ENCODE measurements around the gene ARL2.
A peak's percentile ranks its signal among the peaks of the same experiment; 100 is the strongest.

The ARL2 gene

DNA sequence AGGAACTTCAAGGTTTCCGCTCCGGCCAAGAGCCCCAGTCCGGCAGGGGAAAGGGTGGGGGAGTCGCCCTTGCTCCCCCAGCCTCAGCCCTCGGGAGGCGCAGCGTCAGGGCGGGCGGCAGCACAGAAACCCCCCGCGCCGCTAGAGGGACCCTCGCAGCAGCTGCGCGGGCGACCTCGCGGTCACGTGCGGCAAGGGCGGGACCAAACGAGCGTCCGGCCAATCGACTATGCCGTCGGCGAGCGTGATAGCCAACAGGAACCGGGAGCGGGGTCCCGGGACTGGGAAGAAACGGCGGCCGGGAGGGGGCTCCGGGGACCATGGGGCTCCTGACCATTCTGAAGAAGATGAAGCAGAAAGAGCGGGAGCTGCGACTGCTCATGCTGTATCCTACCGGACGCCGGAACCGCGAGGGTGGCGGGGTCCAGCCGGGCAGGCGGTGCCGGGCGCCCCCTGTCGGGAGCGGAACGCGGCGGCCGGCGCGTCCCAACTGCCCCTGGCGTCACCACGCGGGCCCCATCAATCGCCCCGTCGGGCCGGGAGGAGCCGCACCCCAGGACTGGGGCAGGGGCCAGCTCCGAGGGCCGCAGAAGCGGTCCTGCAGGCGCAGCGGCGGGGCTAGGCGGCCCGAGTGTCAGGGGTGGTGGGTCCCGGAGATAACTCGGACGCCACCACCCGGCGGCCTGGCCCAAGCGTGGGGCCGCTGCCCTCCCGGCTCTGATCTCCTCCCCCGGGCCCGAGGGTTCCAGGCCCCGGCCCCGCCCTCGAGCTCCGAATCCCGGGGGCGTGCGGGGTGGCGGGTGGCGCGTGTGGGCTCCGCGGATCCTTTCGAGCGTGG, at the start of gene ARL2:
TSS of gene ARL2 (plus strand) at position 273 of the 838 bp plus-strand sequence. CDS start at position 321, 48 bp downstream.
- peak; percentile 56 for DNase-seq (ENCODE audit: extremely low read depth, low read depth)
- TF ChIP-seq, protein P1, sequence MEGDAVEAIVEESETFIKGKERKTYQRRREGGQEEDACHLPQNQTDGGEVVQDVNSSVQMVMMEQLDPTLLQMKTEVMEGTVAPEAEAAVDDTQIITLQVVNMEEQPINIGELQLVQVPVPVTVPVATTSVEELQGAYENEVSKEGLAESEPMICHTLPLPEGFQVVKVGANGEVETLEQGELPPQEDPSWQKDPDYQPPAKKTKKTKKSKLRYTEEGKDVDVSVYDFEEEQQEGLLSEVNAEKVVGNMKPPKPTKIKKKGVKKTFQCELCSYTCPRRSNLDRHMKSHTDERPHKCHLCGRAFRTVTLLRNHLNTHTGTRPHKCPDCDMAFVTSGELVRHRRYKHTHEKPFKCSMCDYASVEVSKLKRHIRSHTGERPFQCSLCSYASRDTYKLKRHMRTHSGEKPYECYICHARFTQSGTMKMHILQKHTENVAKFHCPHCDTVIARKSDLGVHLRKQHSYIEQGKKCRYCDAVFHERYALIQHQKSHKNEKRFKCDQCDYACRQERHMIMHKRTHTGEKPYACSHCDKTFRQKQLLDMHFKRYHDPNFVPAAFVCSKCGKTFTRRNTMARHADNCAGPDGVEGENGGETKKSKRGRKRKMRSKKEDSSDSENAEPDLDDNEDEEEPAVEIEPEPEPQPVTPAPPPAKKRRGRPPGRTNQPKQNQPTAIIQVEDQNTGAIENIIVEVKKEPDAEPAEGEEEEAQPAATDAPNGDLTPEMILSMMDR (IDR thresholded peaks at IDR 0.05; ENCODE audit: low read depth, low read length, missing control alignments) = peak; percentile 76
- H3K4me3 ChIP-seq (replicated peaks; ENCODE audit: low read depth, low read length) = peak within 1 kb of the TSS; percentile 58

DNA sequence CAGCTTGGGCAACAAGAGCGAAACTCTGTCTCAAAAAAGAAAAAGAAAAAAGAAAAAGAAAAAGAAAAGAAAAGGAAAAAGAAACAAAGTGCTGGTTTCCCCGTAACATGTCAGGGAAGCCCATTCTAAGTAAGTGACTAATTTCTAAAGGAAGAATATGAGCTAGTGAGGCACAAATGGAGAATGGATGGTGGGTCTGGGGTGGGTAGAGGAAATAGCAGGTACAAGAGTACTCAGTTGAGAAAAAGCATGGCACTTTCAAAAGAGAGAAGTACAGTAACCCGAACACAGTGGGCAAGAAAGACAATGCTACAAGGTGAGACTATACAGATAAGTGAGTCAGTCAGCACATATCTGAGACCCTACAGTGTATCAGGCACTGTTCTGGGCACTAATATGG, 46.6 kb upstream of the ARL2 start:
- no peak for DNase-seq (ENCODE audit: extremely low read depth, low read depth)
- TF ChIP-seq, protein P1 (IDR thresholded peaks at IDR 0.05; ENCODE audit: low read depth, low read length, missing control alignments) = no peak
- no peak overlapping the region for H3K4me3 ChIP-seq (replicated peaks; ENCODE audit: low read depth, low read length)

GRCh38 chr11:64969209-64969608, 44.8 kb upstream of the ARL2 start:
- TF ChIP-seq, protein P1 (IDR thresholded peaks at IDR 0.05; ENCODE audit: low read depth, low read length, missing control alignments) = no peak
- peak; percentile 21 for DNase-seq (ENCODE audit: extremely low read depth, low read depth)
- no peak overlapping the region for H3K4me3 ChIP-seq (replicated peaks; ENCODE audit: low read depth, low read length)

DNA sequence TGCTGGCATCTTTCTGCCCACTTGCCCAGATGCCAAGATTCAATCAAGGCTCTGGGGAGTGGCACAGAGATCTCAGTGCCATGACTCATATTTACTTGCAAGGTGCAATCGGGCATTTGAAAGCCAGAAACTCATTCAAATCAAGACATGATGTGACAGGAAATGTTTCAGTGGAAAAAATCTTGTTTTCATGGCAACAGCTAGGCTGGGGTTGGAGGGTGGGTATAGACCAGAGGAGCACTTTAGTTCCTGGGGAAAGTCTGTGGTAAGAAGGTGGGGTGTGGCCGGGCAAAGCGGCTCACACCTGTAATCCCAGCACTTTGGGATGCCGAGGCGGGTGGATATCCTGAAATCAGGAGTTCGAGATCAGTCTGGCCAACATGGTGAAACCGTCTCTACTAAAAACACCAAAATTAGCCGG, 43.2 kb upstream of the ARL2 start:
- no peak overlapping the region for H3K4me3 ChIP-seq (replicated peaks; ENCODE audit: low read depth, low read length)
- TF ChIP-seq, protein P1 (IDR thresholded peaks at IDR 0.05; ENCODE audit: low read depth, low read length, missing control alignments) = no peak
- no peak for DNase-seq (ENCODE audit: extremely low read depth, low read depth)

DNA sequence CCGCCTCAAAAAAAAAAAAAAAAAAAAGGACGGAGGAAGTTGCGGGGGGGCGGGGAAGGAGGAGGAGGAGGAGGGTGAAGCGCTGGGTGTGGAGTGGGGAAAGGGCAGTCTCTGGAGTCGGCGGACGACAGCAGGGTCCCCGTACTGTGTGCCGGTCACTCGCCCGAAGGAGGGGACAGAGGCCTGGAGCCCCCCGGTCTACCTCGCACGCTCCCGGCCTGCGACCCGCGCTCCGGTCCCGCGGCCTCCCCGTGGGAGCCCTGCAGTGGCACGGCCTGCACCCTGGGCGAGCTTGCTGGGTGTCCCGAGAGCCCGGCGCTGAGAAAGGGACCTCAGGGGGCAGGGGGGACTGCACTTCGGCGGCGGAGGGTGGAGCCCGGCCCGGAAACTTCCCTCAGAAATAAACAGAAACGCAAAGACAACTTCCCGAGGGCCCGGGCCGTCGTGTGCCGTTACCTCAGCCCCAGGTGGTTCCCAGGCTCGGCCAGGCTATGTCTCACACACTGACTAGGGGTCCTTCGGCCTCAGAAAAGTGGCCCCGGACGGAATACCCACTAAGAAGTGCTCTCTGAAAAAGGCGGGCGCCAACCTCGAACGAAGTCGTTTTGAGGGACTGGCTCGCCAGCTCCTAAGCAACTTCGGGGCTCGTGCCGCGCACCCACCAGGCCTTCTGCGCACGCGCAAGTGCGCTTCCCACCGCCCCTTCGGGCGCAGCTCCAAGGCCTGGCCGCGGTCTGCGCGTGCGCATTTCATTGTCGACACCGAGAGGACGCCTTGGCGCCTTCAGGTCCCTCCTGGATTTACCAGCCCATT, 42.3 kb upstream of the ARL2 start, which contains the start of gene MAJIN:
TSS of gene MAJIN (minus strand) at position 688 of the 813 bp plus-strand sequence. CDS start 12,703 bp downstream, outside the sequence.
- no peak within 1 kb of the TSS for H3K4me3 ChIP-seq (replicated peaks; ENCODE audit: low read depth, low read length)
- TF ChIP-seq, protein P1 (IDR thresholded peaks at IDR 0.05; ENCODE audit: low read depth, low read length, missing control alignments) = no peak
- DNase-seq (ENCODE audit: extremely low read depth, low read depth) = peak; percentile 27

GRCh38 chr11:64974124-64974523, 39.8 kb upstream of the ARL2 start:
- no peak overlapping the region for H3K4me3 ChIP-seq (replicated peaks; ENCODE audit: low read depth, low read length)
- DNase-seq (ENCODE audit: extremely low read depth, low read depth) = no peak
- TF ChIP-seq, protein P1 (IDR thresholded peaks at IDR 0.05; ENCODE audit: low read depth, low read length, missing control alignments) = no peak

Data from HFF-Myc (cell line).